GM19397 (cell line): ENCODE measurements around the gene STOM.

Source experiments
- ATAC-seq: cut with Tn5 transposase; IDR thresholded peaks from one replicate; pipeline ENCODE4 v1.9.1; 2021; ENCODE audit warnings: mild to moderate bottlenecking, moderate library complexity; ENCODE audit not compliant: unreplicated experiment

Gene STOM

GRCh38 chr9:121350993-121351561 is 19.0 kb downstream of the STOM start:
- ATAC-seq, result no peak

- ATAC-seq, result no peak
Observed at GRCh38 chr9:121350036-121350435, 20.0 kb downstream of the STOM start.

GRCh38 chr9:121349009-121349408 is 21.0 kb downstream of the STOM start:
- ATAC-seq, result no peak

- no peak for ATAC-seq
Observed at GRCh38 chr9:121348221-121348620, 21.8 kb downstream of the STOM start.

- no peak for ATAC-seq
Observed at GRCh38 chr9:121345070-121345469, 25.0 kb downstream of the STOM start.

GRCh38 chr9:121344184-121344583 is 25.9 kb downstream of the STOM start:
- no peak for ATAC-seq

GRCh38 chr9:121340676-121341392 is 29.2 kb downstream of the STOM start:
- ATAC-seq, result no peak

- no peak for ATAC-seq
Observed at GRCh38 chr9:121339437-121339836, 30.6 kb downstream of the STOM start.

- no peak for ATAC-seq
Observed at GRCh38 chr9:121336665-121337064, 33.4 kb downstream of the STOM start.

- no peak for ATAC-seq
Observed at GRCh38 chr9:121333950-121334773, 35.9 kb downstream of the STOM start.

GRCh38 chr9:121331992-121332685 is 37.9 kb downstream of the STOM start:
- no peak for ATAC-seq

- no peak for ATAC-seq
Observed at GRCh38 chr9:121331549-121331948, 38.5 kb downstream of the STOM start.

GRCh38 chr9:121328876-121329681 is 41.0 kb downstream of the STOM start:
- ATAC-seq, result no peak

GRCh38 chr9:121328476-121328875 is 41.6 kb downstream of the STOM start:
- ATAC-seq, result no peak

- ATAC-seq, result no peak
Observed at GRCh38 chr9:121326901-121327613, 43.0 kb downstream of the STOM start.

- ATAC-seq, result no peak
Observed at GRCh38 chr9:121326130-121326838, 43.8 kb downstream of the STOM start.

- ATAC-seq, result no peak
Observed at GRCh38 chr9:121325387-121325786, 44.7 kb downstream of the STOM start.

GRCh38 chr9:121324755-121325154 is 45.3 kb downstream of the STOM start:
- ATAC-seq, result no peak

- no peak for ATAC-seq
Observed at GRCh38 chr9:121324316-121324715, 45.7 kb downstream of the STOM start.
